ENCODE results near the gene TACO1. TPM values are rescaled to one million over a fixed set of nuclear protein-coding genes. Genes with fewer than 3 reads are reported as not detected.

The TACO1 gene
- total and polyA plus RNA-seq, 12 donors: 33.1 to 52.3 (median 45.2) TPM

GRCh38 chr17:63595132-63595531 is 5.6 kb upstream of the TACO1 start:
- DNase-seq (no peak), ATAC-seq (no peak)
- Histone ChIP-seq H3K36me3 (peaks cover 0 to 51% (median 18%) of the 10 kb centered on the region in 9 donors), H3K4me3 (no peak overlapping the region), H3K27ac (no peak overlapping the region), H3K9me3 (no peaks in the 10 kb centered on the region), H3K27me3 (no peaks in the 10 kb centered on the region), H3K4me1 (peaks cover 0 to 11% (median 3%) of the 10 kb centered on the region in 9 donors)
- intact Hi-C loops (cut with DNase I): no loop called here
- WGBS, 2 donors: 98 to 99% methylated on average over 3 of the region's 3 CpGs
- TF ChIP-seq, protein P1, sequence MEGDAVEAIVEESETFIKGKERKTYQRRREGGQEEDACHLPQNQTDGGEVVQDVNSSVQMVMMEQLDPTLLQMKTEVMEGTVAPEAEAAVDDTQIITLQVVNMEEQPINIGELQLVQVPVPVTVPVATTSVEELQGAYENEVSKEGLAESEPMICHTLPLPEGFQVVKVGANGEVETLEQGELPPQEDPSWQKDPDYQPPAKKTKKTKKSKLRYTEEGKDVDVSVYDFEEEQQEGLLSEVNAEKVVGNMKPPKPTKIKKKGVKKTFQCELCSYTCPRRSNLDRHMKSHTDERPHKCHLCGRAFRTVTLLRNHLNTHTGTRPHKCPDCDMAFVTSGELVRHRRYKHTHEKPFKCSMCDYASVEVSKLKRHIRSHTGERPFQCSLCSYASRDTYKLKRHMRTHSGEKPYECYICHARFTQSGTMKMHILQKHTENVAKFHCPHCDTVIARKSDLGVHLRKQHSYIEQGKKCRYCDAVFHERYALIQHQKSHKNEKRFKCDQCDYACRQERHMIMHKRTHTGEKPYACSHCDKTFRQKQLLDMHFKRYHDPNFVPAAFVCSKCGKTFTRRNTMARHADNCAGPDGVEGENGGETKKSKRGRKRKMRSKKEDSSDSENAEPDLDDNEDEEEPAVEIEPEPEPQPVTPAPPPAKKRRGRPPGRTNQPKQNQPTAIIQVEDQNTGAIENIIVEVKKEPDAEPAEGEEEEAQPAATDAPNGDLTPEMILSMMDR (IDR thresholded peaks at IDR 0.05): no peak

DNA sequence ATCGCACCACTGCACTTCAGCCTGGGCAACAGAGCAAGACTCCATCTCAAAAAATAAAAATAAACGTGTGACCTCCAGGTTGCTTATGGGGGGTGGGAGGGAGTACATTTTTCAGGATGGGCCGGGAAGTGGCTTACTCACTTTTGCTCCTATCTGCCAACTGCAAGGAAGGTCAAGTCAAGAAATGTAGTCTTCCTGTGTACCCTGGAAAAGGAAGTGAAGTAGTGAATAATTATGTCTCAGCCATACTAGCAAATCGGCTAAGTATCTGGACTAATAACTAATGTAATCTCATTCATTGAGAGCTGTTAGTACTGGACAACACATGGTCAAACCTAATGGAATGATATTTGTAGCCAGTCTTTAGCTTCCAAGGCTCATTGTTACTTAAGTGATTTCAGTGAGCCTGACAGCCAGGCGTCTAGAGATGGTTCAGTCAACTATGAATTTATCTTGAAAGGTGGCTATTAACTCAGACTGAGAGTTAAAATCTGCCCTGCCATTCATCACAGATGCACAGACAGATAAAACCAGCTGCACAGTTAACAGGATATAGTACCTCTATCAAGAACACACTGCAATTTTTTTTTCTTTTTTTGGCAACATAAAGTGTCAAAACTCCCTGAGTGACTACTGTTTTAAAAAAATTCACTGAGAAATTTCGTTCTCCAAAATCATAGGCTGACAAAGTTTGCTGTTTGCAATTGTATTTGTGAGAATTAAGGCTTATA is 3.7 kb upstream of the TACO1 start:
- Histone ChIP-seq H3K36me3 (peaks cover 0 to 32% (median 0%) of the 10 kb centered on the region in 9 donors), H3K27ac (peak overlapping the region in 1 of 10 donors; percentile 37), H3K9me3 (no peaks in the 10 kb centered on the region), H3K27me3 (no peaks in the 10 kb centered on the region), H3K4me3 (no peak overlapping the region), H3K4me1 (peaks cover 0 to 25% (median 15%) of the 10 kb centered on the region in 9 donors)
- TF ChIP-seq, protein P1 (IDR thresholded peaks at IDR 0.05): no peak
- WGBS, 2 donors: 63 to 65% methylated on average over 6 of the region's 6 CpGs
- ATAC-seq (no peak), DNase-seq (no peak)
- intact Hi-C loops (cut with DNase I): no loop called here

DNA sequence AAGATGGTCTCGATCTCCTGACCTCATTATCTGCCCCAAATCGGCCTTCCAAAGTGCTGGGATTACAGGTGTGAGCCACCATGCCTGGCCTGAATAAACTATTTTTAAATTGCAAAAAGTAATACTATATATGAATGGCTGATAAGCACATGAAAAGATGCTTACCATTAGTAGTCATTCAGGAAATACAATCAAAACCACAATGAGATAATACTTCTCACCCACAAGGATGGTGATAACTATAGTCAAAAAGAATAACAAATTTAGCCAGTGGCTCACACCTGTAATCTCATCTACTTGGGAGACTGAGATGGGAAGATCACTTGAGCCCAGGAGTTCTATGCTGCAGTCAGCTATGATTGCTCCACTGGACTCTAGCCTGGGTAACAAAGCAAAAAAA is 2.4 kb upstream of the TACO1 start:
- no peak overlapping the region for H3K4me3 ChIP-seq
- H3K27ac ChIP-seq: no peak overlapping the region
- no peaks in the 10 kb centered on the region for H3K27me3 ChIP-seq
- intact Hi-C loops (cut with DNase I): no loop called here
- TF ChIP-seq, protein P1 (IDR thresholded peaks at IDR 0.05): no peak
- 84 to 92% methylated on average over 2 of the region's 2 CpGs for WGBS, 2 donors
- H3K9me3 ChIP-seq: no peaks in the 10 kb centered on the region
- H3K36me3 ChIP-seq: peaks cover 0 to 26% (median 0%) of the 10 kb centered on the region in 9 donors
- H3K4me1 ChIP-seq: peaks cover 0 to 29% (median 16%) of the 10 kb centered on the region in 9 donors
- ATAC-seq (no peak), DNase-seq (no peak)

- Histone ChIP-seq H3K27ac (peak overlapping the region in 9 of 10 donors; percentile 86 to 98 (median 94)), H3K36me3 (peaks cover 0 to 39% (median 24%) of the 10 kb centered on the region in 9 donors), H3K4me3 (peak overlapping the region; percentile 73 to 100 (median 96)), H3K4me1 (peaks cover 0 to 29% (median 16%) of the 10 kb centered on the region in 9 donors), H3K27me3 (no peaks in the 10 kb centered on the region), H3K9me3 (no peaks in the 10 kb centered on the region)
- TF ChIP-seq, protein P1 (IDR thresholded peaks at IDR 0.05): no peak
- WGBS, 2 donors: 48 to 50% methylated on average over 9 of the region's 9 CpGs
- DNase-seq (no peak), ATAC-seq (peak in 1 of 8 donors; percentile 4)
- intact Hi-C loops (cut with DNase I): loop anchor here in 1 of 10 donors (10.0 kb wide), 1 partner anchor 47 kb away; the partner anchor contains the start of gene DCAF7
These were observed 1.0 kb downstream of the TACO1 start for GRCh38 chr17:63601439-63602371.

Measured in heart right ventricle (tissue), 16 donors.